Astrocyte (in vitro differentiated cells and primary cell): ENCODE data around the gene ZMAT3. TPM values are rescaled to one million over a fixed set of nuclear protein-coding genes. Genes with fewer than 3 reads are reported as not detected.

ENCODE experiments used
- DNase-seq: peaks from one replicate; pipeline ENCODE4 v3.0.0-alpha.2; 2010; ENCODE audit warnings: low read depth
- FAIRE-seq: peaks from 2 replicates; lab custom pipeline; 2011; peaks lifted over from hg19 to GRCh38; lab: Jason Lieb, UNC
- H2AFZ ChIP-seq: 2 replicates; pipeline ENCODE4 v1.6.0; 2012; ENCODE audit warnings: low read depth, low read length, inconsistent platforms
- H3K27ac ChIP-seq: 2 replicates; pipeline ENCODE4 v1.5.1; 2011; ENCODE audit warnings: low read depth, low read length, inconsistent platforms
- H3K27me3 ChIP-seq: 2 replicates; pipeline ENCODE4 v1.6.0; 2011; ENCODE audit warnings: low read length, inconsistent platforms; ENCODE audit not compliant: insufficient read depth
- H3K36me3 ChIP-seq: 2 replicates; pipeline ENCODE4 v1.5.1; 2011; ENCODE audit warnings: low read length, inconsistent platforms; ENCODE audit not compliant: insufficient read depth
- H3K4me1 ChIP-seq: 2 replicates; pipeline ENCODE4 v1.5.1; 2011; ENCODE audit warnings: low read length, inconsistent platforms; ENCODE audit not compliant: insufficient read depth
- H3K4me2 ChIP-seq: 2 replicates; pipeline ENCODE4 v1.6.0; 2012; ENCODE audit warnings: low read length, inconsistent platforms
- H3K4me3 ChIP-seq: 2 replicates; pipeline ENCODE4 v1.5.1; 2011; ENCODE audit warnings: low read depth, mild to moderate bottlenecking, low read length, inconsistent platforms; ENCODE audit not compliant: insufficient read depth
- H3K79me2 ChIP-seq: 2 replicates; pipeline ENCODE4 v1.6.0; 2012; ENCODE audit warnings: mild to moderate bottlenecking, low read length, inconsistent platforms; ENCODE audit not compliant: insufficient read depth
- H3K9ac ChIP-seq: 2 replicates; pipeline ENCODE4 v1.6.0; 2012; ENCODE audit warnings: mild to moderate bottlenecking, low read length, inconsistent platforms
- H3K9me3 ChIP-seq: 2 replicates; pipeline ENCODE4 v1.5.1; 2012; ENCODE audit warnings: low read depth, mild to moderate bottlenecking, low read length, inconsistent platforms; ENCODE audit not compliant: insufficient read depth
- H4K20me1 ChIP-seq: 2 replicates; pipeline ENCODE4 v1.6.0; 2012; ENCODE audit warnings: low read length, inconsistent platforms; ENCODE audit not compliant: insufficient read depth
- H3K27ac Mint-ChIP-seq: one replicate; pipeline ENCODE4 v1.8.0; 2021; ENCODE audit warnings: mild to moderate bottlenecking, mixed read lengths; ENCODE audit not compliant: unreplicated experiment
- H3K27me3 Mint-ChIP-seq: one replicate; pipeline ENCODE4 v1.8.0; 2021; ENCODE audit warnings: low read depth, mixed read lengths; ENCODE audit not compliant: unreplicated experiment
- H3K36me3 Mint-ChIP-seq: one replicate; pipeline ENCODE4 v1.8.0; 2021; ENCODE audit warnings: low read depth, mixed read lengths; ENCODE audit not compliant: unreplicated experiment
- H3K4me1 Mint-ChIP-seq: one replicate; pipeline ENCODE4 v1.8.0; 2021; ENCODE audit warnings: low read depth, mixed read lengths; ENCODE audit not compliant: unreplicated experiment
- H3K4me3 Mint-ChIP-seq: one replicate; pipeline ENCODE4 v1.8.0; 2021; ENCODE audit warnings: mild to moderate bottlenecking, moderate library complexity, mixed read lengths; ENCODE audit not compliant: unreplicated experiment
- H3K9me3 Mint-ChIP-seq: one replicate; pipeline ENCODE4 v1.8.0; 2021; ENCODE audit warnings: mild to moderate bottlenecking, mixed read lengths; ENCODE audit not compliant: unreplicated experiment
- CTCF ChIP-seq: IDR thresholded peaks from 2 replicates; pipeline ENCODE4 v1.5.1; 2011; ENCODE audit warnings: low read depth, mild to moderate bottlenecking, inconsistent platforms, low read length, moderate library complexity; ENCODE audit not compliant: insufficient read depth
- EZH2 ChIP-seq: IDR thresholded peaks from 2 replicates; pipeline ENCODE4 v1.6.1; 2012; ENCODE audit warnings: mild to moderate bottlenecking, low read length, inconsistent platforms; ENCODE audit not compliant: insufficient read depth
- total RNA-seq: library from RNA; stranded (reverse); gene quantifications from 2 replicates; pipeline ENCODE4 v1.2.1, GENCODE V29; 2021

ZMAT3 gene
- total RNA-seq, 1 donor from 2014 or later, result 89.6 TPM

GRCh38 chr3:179037351-179037750 is 34.3 kb downstream of the ZMAT3 start:
- Histone ChIP-seq H2AFZ (no peak overlapping the region), H3K9me3 (no peaks in the 10 kb centered on the region), H3K36me3 (no peaks in the 10 kb centered on the region), H4K20me1 (peaks cover 66% of the 10 kb centered on the region), H3K4me1 (peaks cover 32% of the 10 kb centered on the region), H3K4me2 (peak overlapping the region; percentile 74), H3K4me3 (no peak overlapping the region), H3K27me3 (no peaks in the 10 kb centered on the region), H3K79me2 (peaks cover 78% of the 10 kb centered on the region), H3K9ac (peak overlapping the region; percentile 41), H3K27ac (peak overlapping the region; percentile 45)
- DNase-seq, result peak; percentile 95
- no peak for FAIRE-seq
- Mint-ChIP-seq H3K9me3 (peaks cover 3% of the 10 kb centered on the region), H3K27ac (no peak overlapping the region), H3K4me3 (peak overlapping the region; percentile 52), H3K36me3 (peaks cover 54% of the 10 kb centered on the region), H3K4me1 (peaks cover 18% of the 10 kb centered on the region), H3K27me3 (no peaks in the 10 kb centered on the region)
- TF ChIP-seq CTCF, result no peak
- TF ChIP-seq EZH2, result no peak

- no peak for FAIRE-seq
- H3K9me3 Mint-ChIP-seq, result peaks cover 3% of the 10 kb centered on the region
- Histone ChIP-seq H3K4me1 (peaks cover 32% of the 10 kb centered on the region), H3K36me3 (no peaks in the 10 kb centered on the region), H3K9me3 (no peaks in the 10 kb centered on the region), H3K79me2 (peaks cover 74% of the 10 kb centered on the region), H3K4me3 (no peak overlapping the region), H2AFZ (no peak overlapping the region), H3K27me3 (no peaks in the 10 kb centered on the region), H4K20me1 (peaks cover 62% of the 10 kb centered on the region), H3K9ac (no peak overlapping the region), H3K27ac (peak overlapping the region; percentile 45), H3K4me2 (peak overlapping the region; percentile 74)
- DNase-seq, result no peak
- peak overlapping the region; percentile 7 for H3K4me3 Mint-ChIP-seq
- H3K36me3 Mint-ChIP-seq, result peaks cover 49% of the 10 kb centered on the region
- peaks cover 17% of the 10 kb centered on the region for H3K4me1 Mint-ChIP-seq
- TF ChIP-seq EZH2, result no peak
- TF ChIP-seq CTCF, result no peak
- no peaks in the 10 kb centered on the region for H3K27me3 Mint-ChIP-seq
- H3K27ac Mint-ChIP-seq, result no peak overlapping the region
Observed at GRCh38 chr3:179036626-179037300, 34.8 kb downstream of the ZMAT3 start.

- Histone ChIP-seq H3K9me3 (no peaks in the 10 kb centered on the region), H3K36me3 (no peaks in the 10 kb centered on the region), H3K9ac (no peak overlapping the region), H3K27ac (no peak overlapping the region), H2AFZ (no peak overlapping the region), H3K4me2 (peak overlapping the region; percentile 74), H3K4me1 (peaks cover 32% of the 10 kb centered on the region), H3K4me3 (no peak overlapping the region), H3K27me3 (no peaks in the 10 kb centered on the region), H4K20me1 (peaks cover 60% of the 10 kb centered on the region), H3K79me2 (peaks cover 71% of the 10 kb centered on the region)
- peaks cover 4% of the 10 kb centered on the region for H3K9me3 Mint-ChIP-seq
- no peak overlapping the region for H3K27ac Mint-ChIP-seq
- no peaks in the 10 kb centered on the region for H3K27me3 Mint-ChIP-seq
- FAIRE-seq (no peak), DNase-seq (peak; percentile 76)
- H3K4me3 Mint-ChIP-seq, result no peak overlapping the region
- peaks cover 46% of the 10 kb centered on the region for H3K36me3 Mint-ChIP-seq
- H3K4me1 Mint-ChIP-seq, result peaks cover 13% of the 10 kb centered on the region
- TF ChIP-seq CTCF (no peak), EZH2 (no peak)
Observed at GRCh38 chr3:179036226-179036625, 35.4 kb downstream of the ZMAT3 start.
